ENCODE measurements around the gene GNA12. TPM values are rescaled to one million over a fixed set of nuclear protein-coding genes. Genes with fewer than 3 reads are reported as not detected.

Gene GNA12
- total RNA-seq, 4 donors from 2014 or later: 4.6 to 14.0 (median 8.9) TPM

DNA sequence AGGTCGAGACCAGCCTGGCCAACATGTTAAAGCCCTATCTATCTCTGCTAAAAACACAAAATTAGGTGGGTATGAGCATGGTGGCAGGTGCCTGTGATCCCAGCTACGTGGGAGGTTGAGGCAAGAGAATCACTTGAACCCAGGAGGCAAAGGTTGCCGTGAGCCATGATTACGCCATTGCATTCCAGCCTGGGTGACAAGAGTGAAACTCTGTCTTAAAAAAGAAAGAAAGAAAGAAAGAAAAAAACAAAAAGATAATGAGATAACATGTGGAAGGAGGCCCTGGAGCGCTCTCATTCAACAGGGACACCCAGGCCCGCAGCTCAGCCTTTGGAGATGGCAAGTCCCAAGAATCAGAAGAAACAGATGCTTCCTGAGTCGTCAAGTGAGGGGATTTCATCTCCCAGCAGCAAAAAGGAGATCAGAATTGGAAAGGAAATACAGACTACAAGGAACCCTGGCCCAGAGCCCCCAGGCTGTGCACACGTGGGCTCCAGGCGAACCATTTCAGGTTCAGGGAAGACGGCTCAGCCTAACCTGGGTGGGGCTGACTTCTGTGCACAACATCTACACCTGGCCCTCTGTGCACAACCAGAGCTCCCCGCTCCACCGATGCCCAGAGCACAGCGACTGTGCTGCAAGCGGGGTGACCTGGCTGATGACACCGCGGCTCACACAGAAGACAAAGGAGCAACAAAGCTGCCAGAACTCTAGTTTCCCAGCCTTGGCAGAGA is 33.3 kb downstream of the GNA12 start:
- TF ChIP-seq, protein P1, sequence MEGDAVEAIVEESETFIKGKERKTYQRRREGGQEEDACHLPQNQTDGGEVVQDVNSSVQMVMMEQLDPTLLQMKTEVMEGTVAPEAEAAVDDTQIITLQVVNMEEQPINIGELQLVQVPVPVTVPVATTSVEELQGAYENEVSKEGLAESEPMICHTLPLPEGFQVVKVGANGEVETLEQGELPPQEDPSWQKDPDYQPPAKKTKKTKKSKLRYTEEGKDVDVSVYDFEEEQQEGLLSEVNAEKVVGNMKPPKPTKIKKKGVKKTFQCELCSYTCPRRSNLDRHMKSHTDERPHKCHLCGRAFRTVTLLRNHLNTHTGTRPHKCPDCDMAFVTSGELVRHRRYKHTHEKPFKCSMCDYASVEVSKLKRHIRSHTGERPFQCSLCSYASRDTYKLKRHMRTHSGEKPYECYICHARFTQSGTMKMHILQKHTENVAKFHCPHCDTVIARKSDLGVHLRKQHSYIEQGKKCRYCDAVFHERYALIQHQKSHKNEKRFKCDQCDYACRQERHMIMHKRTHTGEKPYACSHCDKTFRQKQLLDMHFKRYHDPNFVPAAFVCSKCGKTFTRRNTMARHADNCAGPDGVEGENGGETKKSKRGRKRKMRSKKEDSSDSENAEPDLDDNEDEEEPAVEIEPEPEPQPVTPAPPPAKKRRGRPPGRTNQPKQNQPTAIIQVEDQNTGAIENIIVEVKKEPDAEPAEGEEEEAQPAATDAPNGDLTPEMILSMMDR (IDR thresholded peaks at IDR 0.05): no peak
- TF ChIP-seq POLR2A (IDR thresholded peaks at IDR 0.05): no peak
- intact Hi-C loops (cut with DNase I; ENCODE audit: low total_unique reads): loop anchor here (5.0 kb wide), 1 partner anchor 371 kb away; no protein-coding TSS in a partner anchor
- no peak overlapping the region for H3K4me3 ChIP-seq (ENCODE audit: low read depth, poor library complexity, severe bottlenecking)
- DNase-seq (ENCODE audit: low spot score in 2 of 2): peak in 1 of 2 donors; percentile 74
- WGBS, 2 donors: 69 to 71% methylated on average over 16 of the region's 16 CpGs

DNA sequence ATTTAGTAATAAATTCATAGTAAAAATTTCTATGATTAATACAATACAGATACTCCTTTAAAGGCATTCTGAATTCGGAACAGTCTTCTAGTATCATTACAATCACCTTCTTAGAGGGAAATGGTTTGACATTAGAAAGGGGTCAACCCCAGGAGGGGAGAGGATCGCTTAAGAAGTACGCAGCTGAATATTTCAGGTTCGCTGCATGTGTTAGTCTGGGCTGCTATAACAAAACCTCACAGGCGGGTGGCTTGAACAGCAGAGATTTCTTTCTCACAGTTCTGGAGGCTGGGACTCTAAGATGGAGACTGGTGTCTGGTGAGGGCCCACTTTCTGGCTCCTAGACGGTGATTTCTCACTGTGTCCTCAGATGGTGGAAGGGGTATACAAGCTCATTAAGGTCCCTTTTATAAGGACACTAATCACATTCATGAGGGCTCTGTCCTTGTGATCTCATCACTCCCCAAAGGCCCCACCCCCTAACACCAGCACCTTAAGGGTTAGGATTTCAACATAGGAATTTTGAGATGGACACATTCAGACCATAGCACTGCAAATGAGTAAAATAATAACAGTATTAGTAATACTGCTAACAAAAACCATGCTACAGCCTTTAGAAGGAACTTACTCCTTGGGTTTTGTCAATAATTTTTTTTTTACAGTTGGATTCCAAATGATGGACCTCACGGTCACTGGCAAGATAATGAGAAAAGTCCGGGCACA is 34.0 kb downstream of the GNA12 start:
- intact Hi-C loops (cut with DNase I; ENCODE audit: low total_unique reads): loop anchor here (5.0 kb wide), 1 partner anchor 372 kb away; no protein-coding TSS in a partner anchor
- 97% methylated on average over 8 of the region's 8 CpGs for WGBS, 2 donors
- H3K4me3 ChIP-seq (ENCODE audit: low read depth, poor library complexity, severe bottlenecking): no peak overlapping the region
- peak in 1 of 2 donors; percentile 52 for DNase-seq (ENCODE audit: low spot score in 2 of 2)
- TF ChIP-seq POLR2A (IDR thresholded peaks at IDR 0.05): no peak
- TF ChIP-seq, protein P1 (IDR thresholded peaks at IDR 0.05): no peak

DNA sequence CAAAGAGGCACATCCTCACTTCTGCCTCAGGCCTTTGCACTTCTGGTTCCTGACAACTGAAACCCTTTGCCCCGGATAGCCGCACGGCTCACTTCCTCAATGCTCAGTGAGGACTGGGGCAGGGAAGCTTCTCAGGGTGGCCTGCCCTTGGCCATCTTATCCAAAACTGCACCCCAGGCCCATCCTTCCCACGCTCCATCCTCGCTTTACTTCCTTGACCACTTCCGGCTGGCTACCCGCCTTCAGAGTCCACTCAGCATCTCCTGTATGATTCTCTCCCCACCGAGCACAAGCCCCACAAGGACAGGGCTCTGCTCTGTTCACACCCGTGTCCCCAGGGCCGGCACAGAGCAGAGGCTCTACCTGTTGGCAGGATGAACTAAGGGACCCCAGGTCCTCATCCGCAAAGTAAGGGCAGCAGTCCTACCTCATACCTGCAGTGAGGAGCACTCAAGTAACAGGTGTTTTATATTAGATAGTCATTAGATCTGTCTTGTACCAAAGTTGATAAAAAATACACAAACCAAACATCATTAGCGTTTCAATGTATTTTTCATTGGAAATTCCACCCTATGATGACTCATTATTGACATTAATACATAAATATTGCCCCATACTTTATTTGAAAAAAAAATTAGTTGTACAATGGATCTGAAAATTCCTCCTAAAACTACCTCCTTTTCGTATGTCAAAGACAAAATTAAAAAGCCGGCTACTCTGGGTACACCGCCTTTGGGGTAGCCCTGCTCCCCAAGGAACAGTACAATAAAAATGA is 35.0 kb downstream of the GNA12 start:
- peak in 1 of 2 donors; percentile 84 for DNase-seq (ENCODE audit: low spot score in 2 of 2)
- intact Hi-C loops (cut with DNase I; ENCODE audit: low total_unique reads): no loop called here
- no peak for TF ChIP-seq POLR2A (IDR thresholded peaks at IDR 0.05)
- TF ChIP-seq, protein P1 (IDR thresholded peaks at IDR 0.05): no peak
- whole genome bisulfite sequencing, 2 donors: 92% methylated on average over 15 of the region's 15 CpGs
- no peak overlapping the region for H3K4me3 ChIP-seq (ENCODE audit: low read depth, poor library complexity, severe bottlenecking)

DNA sequence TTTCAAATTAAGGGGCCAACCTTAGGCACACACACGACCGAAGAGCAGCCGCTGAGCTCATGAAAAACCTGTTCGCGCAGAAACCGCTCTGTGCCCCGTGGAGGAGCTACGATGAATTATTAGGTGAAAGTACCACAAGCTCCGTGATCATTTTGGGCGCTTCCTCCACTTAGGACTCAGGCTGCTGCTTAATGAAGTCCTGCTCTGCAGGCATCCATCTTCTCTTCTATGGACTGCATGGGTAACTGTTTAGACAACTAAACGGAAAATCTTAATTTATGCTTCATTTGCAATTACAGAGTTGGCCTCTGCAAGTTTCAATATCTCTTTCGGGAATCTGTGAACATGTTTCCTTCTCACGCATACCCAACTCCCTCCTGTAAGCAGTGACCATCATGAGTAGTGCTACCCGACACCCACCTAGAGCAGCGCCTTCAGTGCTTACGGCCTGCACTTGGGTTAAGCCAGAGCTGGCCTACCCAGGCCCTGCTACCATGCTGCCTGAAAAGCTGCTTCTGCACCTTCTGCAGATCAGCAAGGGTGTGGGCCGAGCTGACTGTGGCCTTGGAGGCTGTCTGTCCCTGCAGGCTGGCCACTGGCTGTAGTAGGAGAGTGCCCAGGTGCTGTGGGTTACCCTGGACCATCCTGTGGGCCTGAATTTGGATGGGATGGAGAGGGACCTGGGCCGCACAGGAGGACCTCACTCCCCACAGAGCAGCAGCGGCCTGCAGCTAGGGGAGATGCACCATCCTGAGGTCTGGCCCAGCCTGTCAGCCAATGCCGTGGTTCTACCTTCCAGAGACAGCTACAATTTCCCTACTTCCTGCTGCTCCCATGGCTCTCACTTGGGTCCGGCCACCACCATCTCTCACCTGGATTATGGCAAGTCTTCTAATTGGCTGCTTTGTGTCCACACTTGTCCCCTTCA is 36.0 kb downstream of the GNA12 start:
- intact Hi-C loops (cut with DNase I; ENCODE audit: low total_unique reads): no loop called here
- peak in 1 of 2 donors; percentile 70 for DNase-seq (ENCODE audit: low spot score in 2 of 2)
- TF ChIP-seq, protein P1 (IDR thresholded peaks at IDR 0.05): no peak
- no peak for TF ChIP-seq POLR2A (IDR thresholded peaks at IDR 0.05)
- H3K4me3 ChIP-seq (ENCODE audit: low read depth, poor library complexity, severe bottlenecking): no peak overlapping the region
- 88% methylated on average over 19 to 21 of the region's 21 CpGs for WGBS, 2 donors

DNA sequence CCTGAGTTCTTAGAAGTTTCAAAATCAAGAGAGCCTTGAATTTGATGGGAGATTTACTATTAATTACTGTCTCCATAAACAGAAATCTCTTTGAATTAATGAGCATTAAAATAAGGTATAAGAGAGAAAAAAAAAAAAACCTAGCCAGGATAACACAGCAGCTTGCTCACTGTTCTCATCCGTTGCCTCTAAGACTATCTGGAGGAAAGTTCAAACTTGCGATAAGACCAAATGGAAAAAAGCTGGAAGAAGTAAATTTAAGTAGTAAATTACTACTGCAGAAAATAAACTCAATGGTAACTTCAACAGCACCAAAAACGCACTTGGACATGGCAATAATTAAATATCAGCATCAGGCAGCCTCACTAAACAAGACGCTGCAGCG is 36.7 kb downstream of the GNA12 start:
- WGBS, 2 donors: 82 to 91% methylated on average over 5 of the region's 5 CpGs
- H3K4me3 ChIP-seq (ENCODE audit: low read depth, poor library complexity, severe bottlenecking): no peak overlapping the region
- no peak for DNase-seq (ENCODE audit: low spot score in 2 of 2)
- intact Hi-C loops (cut with DNase I; ENCODE audit: low total_unique reads): no loop called here
- no peak for TF ChIP-seq POLR2A (IDR thresholded peaks at IDR 0.05)
- TF ChIP-seq, protein P1 (IDR thresholded peaks at IDR 0.05): no peak

All from lower leg skin (tissue), 4 donors.